Measurements from ENCODE around the gene CHCHD6.

CHCHD6 gene

GRCh38 chr3:126872701-126873342, 168.8 kb downstream of the CHCHD6 start:
- DNase-seq: no peak

GRCh38 chr3:126873416-126873815, 169.4 kb downstream of the CHCHD6 start:
- DNase-seq: no peak

GRCh38 chr3:126878664-126879063, 174.6 kb downstream of the CHCHD6 start:
- no peak for DNase-seq

GRCh38 chr3:126880901-126881300, 176.9 kb downstream of the CHCHD6 start:
- no peak for DNase-seq

- DNase-seq: no peak
Measured at GRCh38 chr3:126881861-126882260, 177.8 kb downstream of the CHCHD6 start.

- no peak for DNase-seq
Measured at GRCh38 chr3:126883241-126883640, 179.2 kb downstream of the CHCHD6 start.

GRCh38 chr3:126885425-126885824, 181.4 kb downstream of the CHCHD6 start:
- no peak for DNase-seq

- DNase-seq: no peak
Measured at GRCh38 chr3:126886217-126886616, 182.2 kb downstream of the CHCHD6 start.

GRCh38 chr3:126887686-126888085, 183.6 kb downstream of the CHCHD6 start:
- DNase-seq: no peak

- no peak for DNase-seq
Measured at GRCh38 chr3:126888186-126888760, 184.2 kb downstream of the CHCHD6 start.

GRCh38 chr3:126889276-126890201, 185.5 kb downstream of the CHCHD6 start:
- DNase-seq: no peak

GRCh38 chr3:126891141-126891540, 187.1 kb downstream of the CHCHD6 start:
- no peak for DNase-seq

GRCh38 chr3:126891791-126892190, 187.8 kb downstream of the CHCHD6 start:
- no peak for DNase-seq

GRCh38 chr3:126893651-126894050, 189.6 kb downstream of the CHCHD6 start:
- no peak for DNase-seq

- DNase-seq: no peak
Measured at GRCh38 chr3:126894475-126894874, 190.4 kb downstream of the CHCHD6 start.

- peak; percentile 9 for DNase-seq
Measured at GRCh38 chr3:126895178-126896066, 191.4 kb downstream of the CHCHD6 start.

- DNase-seq: no peak
Measured at GRCh38 chr3:126896067-126896441, 192.0 kb downstream of the CHCHD6 start.

- DNase-seq: no peak
Measured at GRCh38 chr3:126896968-126897367, 192.9 kb downstream of the CHCHD6 start.

- no peak for DNase-seq
Measured at GRCh38 chr3:126897943-126898342, 193.9 kb downstream of the CHCHD6 start.

GRCh38 chr3:126900859-126901540, 197.0 kb downstream of the CHCHD6 start:
- DNase-seq: no peak

GRCh38 chr3:126901631-126902030, 197.6 kb downstream of the CHCHD6 start:
- DNase-seq: no peak

GRCh38 chr3:126903521-126903920, 199.5 kb downstream of the CHCHD6 start:
- no peak for DNase-seq

Data from NCI-H82 (cell line).